T-helper 2 cell treated with Interferon-gamma antibody and Interleukin-4, amounts not matched to agents 5 μg/mL and 100 μg/mL, for 36 hours (primary cell): ENCODE results near the gene TMED4.
"Not testable (repeated sequence)": the region's sequence is repeated elsewhere in the genome, so short reads cannot be mapped to it uniquely, and the experiment has no call there.

Experiments
- DNase-seq: peaks from one replicate; pipeline ENCODE4 v3.0.0; 2021; ENCODE audit warnings: low spot score
- H3K27ac Mint-ChIP-seq: one replicate; pipeline ENCODE4 v1.8.0; 2021; ENCODE audit warnings: mild to moderate bottlenecking, mixed read lengths
- H3K27me3 Mint-ChIP-seq: one replicate; pipeline ENCODE4 v1.8.0; 2021; ENCODE audit warnings: low read depth, mixed read lengths
- H3K36me3 Mint-ChIP-seq: one replicate; pipeline ENCODE4 v1.8.0; 2021; ENCODE audit warnings: low read depth, mixed read lengths
- H3K4me1 Mint-ChIP-seq: one replicate; pipeline ENCODE4 v1.8.0; 2021; ENCODE audit warnings: low read depth, mixed read lengths
- H3K4me3 Mint-ChIP-seq: one replicate; pipeline ENCODE4 v1.8.0; 2022; ENCODE audit warnings: mild to moderate bottlenecking, moderate library complexity, mixed read lengths
- H3K9me3 Mint-ChIP-seq: one replicate; pipeline ENCODE4 v1.8.0; 2021; ENCODE audit warnings: mixed read lengths

Gene TMED4

DNA sequence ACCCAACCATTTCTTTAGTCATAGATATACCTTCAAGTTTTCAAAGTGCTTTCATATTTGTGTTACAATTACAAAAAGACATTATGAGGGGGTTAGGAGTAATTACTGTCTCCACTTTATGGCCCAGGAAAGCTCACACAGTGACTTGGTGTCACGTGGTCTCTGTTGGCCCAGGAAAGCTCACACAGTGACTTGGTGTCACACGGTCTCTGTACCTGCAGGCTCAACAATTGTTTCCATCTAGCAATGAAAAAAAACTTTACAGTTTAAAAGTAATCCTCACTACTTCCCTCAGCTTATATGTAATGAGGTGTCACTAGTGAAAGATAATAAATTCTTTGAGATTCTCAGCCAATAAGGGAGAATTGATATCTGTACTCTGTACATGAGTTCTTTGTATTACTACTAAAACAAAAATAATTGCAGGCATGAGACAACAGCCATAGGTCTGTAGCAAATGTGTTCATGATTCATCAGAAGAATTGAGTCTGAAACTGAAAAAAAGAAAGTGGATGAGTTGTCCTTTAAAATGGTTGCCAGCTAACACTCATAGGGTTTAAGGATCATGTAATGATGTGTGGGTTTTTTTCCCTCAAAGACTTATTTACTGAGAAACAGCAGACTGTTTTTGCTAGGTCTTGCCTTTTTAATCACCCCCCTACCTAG lies 35.3 kb upstream of the TMED4 start:
- H3K27ac Mint-ChIP-seq: peak overlapping the region; percentile 56
- H3K4me3 Mint-ChIP-seq: peak overlapping the region; percentile 1

DNA sequence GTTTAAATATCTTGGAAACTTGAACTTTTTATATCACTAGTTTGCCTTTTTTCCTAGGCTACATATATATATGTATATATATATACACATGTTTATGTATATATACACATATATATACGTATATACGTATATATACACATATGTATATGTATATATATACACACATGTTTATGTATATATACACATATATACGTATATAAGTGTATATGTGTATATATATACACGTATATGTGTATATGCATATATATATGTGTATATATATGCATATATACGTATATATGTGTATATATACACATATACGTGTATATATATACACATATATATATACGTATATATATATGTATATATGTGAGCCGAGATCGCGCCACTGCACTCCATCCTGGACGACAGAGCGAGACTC lies 34.5 kb upstream of the TMED4 start:
- H3K4me1 Mint-ChIP-seq: peaks cover 54% of the 10 kb centered on the region
- H3K4me3 Mint-ChIP-seq: no peak overlapping the region
- H3K9me3 Mint-ChIP-seq: no peaks in the 10 kb centered on the region
- H3K27ac Mint-ChIP-seq: no peak overlapping the region
- no peaks in the 10 kb centered on the region for H3K27me3 Mint-ChIP-seq
- no peak for DNase-seq
- peaks cover 28% of the 10 kb centered on the region for H3K36me3 Mint-ChIP-seq

More for the DNA sequence above, 35.3 kb upstream of the TMED4 start:
- no peak for DNase-seq
- Mint-ChIP-seq H3K36me3 (peaks cover 28% of the 10 kb centered on the region), H3K27me3 (no peaks in the 10 kb centered on the region), H3K4me1 (peaks cover 56% of the 10 kb centered on the region), H3K9me3 (no peaks in the 10 kb centered on the region)

DNA sequence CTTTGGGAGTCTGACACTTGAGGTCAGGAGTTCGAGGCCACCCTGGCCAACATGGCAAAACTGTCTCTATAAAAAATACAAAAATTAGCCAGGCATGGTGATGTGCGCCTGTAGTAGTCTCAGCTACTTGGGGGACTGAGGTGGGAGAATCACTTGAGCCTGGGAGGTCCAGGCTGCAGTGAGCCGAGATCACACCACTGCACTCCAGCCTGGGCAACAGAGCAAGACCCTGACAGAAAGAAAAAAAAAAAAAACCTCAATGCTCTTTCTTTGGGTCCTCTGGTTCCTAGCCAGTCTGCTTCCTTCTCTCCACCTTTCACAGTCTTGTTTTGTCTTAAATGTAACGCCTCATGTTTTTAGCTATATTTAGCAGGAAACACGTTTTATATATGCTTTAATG lies 33.8 kb upstream of the TMED4 start:
- Mint-ChIP-seq H3K4me3 (no peak overlapping the region), H3K9me3 (no peaks in the 10 kb centered on the region), H3K36me3 (peaks cover 25% of the 10 kb centered on the region), H3K27me3 (no peaks in the 10 kb centered on the region), H3K4me1 (peaks cover 49% of the 10 kb centered on the region), H3K27ac (peak overlapping the region; percentile 73)
- DNase-seq: no peak

DNA sequence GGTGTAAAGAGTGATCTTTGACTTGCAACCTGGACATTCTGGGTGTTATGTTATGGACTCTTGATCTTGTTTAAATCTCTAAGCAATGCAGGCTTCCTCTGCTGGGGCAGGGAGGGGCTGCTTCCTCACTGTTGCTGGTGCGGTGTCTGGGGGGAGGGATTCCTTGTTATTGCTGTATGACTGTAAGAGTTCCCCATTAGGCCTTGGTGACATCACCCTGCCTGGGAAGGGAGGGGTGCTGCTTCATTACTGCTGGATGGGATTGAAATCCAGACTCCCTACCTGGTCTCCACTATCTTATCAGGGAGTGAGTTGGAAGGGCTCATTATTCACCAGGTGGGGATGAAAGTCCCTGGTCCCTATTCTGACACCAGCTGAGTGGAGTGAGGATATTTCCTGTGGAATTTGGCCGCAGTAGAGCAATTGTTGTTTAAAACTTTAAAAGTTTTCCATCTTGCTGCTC lies 33.1 kb upstream of the TMED4 start:
- Mint-ChIP-seq H3K4me3 (peak overlapping the region; percentile 33), H3K9me3 (no peaks in the 10 kb centered on the region), H3K36me3 (peaks cover 22% of the 10 kb centered on the region), H3K4me1 (peaks cover 47% of the 10 kb centered on the region), H3K27me3 (no peaks in the 10 kb centered on the region), H3K27ac (peak overlapping the region; percentile 49)
- DNase-seq: no peak

DNA sequence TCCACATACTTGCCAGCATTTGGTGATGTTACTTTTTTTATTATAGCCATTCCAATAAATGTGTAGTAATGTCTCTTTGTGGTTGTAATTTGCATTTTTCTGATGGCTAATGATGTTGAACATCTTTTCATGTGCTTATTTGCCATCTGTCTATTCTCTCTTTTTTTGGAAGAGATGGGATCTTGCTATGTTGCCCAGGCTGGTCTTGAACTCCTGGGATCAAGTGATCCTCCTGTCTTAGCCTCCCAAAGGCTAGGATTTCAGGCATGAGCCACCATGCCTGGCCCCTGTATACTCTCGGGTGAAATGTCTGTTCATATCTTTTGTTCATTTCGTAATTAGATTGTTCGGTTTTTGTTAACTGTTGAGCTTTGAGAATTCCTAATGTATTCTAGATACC lies 27.8 kb upstream of the TMED4 start:
- H3K27ac Mint-ChIP-seq: no peak overlapping the region

DNA sequence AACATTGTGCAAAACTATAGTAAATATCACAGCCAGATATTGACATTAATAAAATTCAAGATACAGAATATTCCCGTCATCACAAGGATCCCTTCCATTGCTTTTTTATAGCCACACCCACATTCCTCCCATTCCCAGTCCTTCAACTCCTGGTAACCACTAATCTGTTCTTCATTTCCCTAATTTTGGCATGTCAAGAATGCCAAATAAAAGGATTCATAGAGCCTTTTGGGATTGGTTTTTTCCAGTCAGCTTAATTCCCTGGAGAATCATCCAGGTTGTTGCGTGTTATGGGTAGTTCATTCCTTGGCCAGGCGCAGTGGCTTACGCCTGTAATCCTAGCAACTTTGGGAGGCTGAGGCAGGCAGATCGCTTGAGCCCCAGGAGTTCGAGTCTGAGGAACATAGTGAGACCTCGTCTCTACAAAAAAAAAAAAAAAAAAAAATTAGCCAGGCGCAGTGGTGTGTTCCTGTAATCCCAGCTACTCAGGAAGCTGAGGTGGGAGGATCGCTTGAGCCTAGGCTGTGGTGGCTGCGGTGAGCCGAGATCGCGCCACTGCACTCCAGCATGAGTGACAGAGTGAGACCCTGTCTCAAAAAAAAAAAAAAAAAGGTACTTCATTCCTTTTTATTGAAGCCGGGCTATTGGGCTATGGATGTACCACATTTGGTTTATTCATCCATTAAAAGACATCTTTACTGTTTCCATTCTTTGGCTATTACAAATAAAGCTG lies 27.1 kb upstream of the TMED4 start:
- Mint-ChIP-seq H3K27ac (no peak overlapping the region), H3K36me3 (peaks cover 12% of the 10 kb centered on the region), H3K9me3 (no peaks in the 10 kb centered on the region), H3K4me3 (peak overlapping the region; percentile 27), H3K27me3 (no peaks in the 10 kb centered on the region), H3K4me1 (peaks cover 35% of the 10 kb centered on the region)
- no peak for DNase-seq

More for the DNA sequence above, 27.8 kb upstream of the TMED4 start:
- no peaks in the 10 kb centered on the region for H3K9me3 Mint-ChIP-seq
- H3K4me3 Mint-ChIP-seq: no peak overlapping the region
- peaks cover 16% of the 10 kb centered on the region for H3K36me3 Mint-ChIP-seq
- peaks cover 40% of the 10 kb centered on the region for H3K4me1 Mint-ChIP-seq
- no peaks in the 10 kb centered on the region for H3K27me3 Mint-ChIP-seq
- DNase-seq: no peak

DNA sequence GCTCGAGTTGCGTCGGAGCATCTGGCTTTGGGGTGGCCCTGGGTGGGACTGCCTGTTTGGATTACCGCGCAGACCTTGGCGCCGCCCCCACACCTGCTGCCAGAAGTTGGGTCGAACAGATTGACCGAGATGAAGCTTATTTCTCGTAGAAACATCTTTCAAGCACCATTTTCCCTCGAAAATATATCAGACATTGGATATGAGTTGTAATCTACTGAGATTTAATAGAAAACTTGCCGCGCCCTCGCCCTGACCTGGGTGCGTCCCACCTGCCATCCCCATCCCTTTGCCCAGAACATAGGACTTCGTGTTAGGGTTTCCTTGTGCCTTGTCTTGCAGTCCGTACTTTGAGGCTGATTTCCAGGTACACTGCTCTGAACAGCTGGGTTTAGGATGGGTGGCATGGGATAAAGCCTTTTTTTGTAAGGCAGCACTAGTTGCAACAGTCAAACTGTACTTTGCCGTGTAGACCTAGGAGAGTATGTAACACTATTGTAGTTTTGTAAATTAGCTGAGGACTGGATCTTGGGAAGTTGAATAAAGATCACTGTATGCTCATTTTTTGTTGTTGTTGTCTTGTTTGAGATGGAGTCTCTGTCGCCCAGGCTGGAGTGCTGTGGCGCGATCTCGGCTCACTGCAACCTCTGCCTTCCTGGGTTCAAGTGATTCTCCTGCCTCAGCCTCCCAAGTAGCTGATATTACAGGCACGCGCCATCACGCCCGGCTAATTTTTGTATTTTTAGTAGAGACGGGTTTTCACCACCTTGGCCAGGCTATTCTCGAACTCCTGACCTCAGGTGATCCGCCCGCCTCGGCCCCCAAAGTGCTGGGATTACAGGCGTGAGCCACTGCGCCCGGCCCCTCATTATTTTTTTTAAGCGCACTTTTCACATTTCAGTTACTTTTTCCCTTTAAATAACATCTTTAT lies 25.4 kb upstream of the TMED4 start:
- H3K36me3 Mint-ChIP-seq: peaks cover 12% of the 10 kb centered on the region
- no peak for DNase-seq
- peaks cover 35% of the 10 kb centered on the region for H3K4me1 Mint-ChIP-seq
- no peaks in the 10 kb centered on the region for H3K9me3 Mint-ChIP-seq
- H3K27ac Mint-ChIP-seq: peak overlapping the region; percentile 100
- peak overlapping the region; percentile 98 for H3K4me3 Mint-ChIP-seq
- peaks cover 3% of the 10 kb centered on the region for H3K27me3 Mint-ChIP-seq

DNA sequence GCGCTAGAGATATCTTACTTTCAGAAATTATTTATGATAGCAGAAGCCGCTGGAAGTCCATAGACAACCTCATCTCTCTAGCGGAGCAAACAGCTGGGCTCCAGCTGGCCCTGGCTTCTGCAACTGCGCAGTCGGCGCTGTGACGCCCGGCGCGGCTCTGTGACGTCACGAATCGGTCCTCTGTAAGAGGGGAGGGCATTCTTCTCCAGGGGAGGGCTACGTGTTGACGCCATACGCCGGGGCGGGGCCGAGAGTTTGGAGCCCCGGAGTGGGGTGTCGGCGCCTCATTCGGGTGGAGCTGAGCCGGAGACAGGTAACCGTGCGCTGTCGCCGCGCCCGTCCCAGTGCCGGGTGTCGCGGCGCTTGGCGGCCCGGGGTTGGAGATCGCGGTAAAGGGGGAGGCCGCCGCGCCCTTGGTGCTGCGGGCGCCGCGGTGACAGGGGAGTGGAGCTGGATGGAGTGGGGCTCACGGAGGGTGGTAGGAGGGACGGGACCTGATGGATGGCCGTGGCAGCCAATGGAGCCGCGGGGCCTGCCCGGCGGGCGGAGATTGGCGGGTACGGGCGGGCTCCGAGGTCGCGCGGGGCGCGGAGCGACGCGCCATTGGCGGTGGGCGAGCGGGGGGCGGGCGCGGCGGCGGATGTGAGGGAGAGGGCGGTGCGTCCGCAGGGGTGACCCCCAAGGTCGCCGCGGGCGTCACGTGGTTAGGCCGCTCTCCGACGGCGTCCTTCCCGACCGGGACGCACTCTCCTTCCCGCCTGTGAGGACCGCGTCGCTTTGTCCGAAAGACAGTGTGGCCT lies 24.5 kb upstream of the TMED4 start, which contains the start of gene OGDH:
Gene OGDH (plus strand): TSS at position 287 of the 800 bp plus-strand sequence. CDS start 17,717 bp downstream, outside the sequence.
- H3K27ac Mint-ChIP-seq: peak within 1 kb of the TSS; percentile 100
- H3K27me3 Mint-ChIP-seq: peaks cover 3% of the 10 kb centered on the region
- H3K4me1 Mint-ChIP-seq: peaks cover 31% of the 10 kb centered on the region
- peaks cover 12% of the 10 kb centered on the region for H3K36me3 Mint-ChIP-seq
- no peaks in the 10 kb centered on the region for H3K9me3 Mint-ChIP-seq
- peak; percentile 98 for DNase-seq
- peak within 1 kb of the TSS; percentile 98 for H3K4me3 Mint-ChIP-seq

DNA sequence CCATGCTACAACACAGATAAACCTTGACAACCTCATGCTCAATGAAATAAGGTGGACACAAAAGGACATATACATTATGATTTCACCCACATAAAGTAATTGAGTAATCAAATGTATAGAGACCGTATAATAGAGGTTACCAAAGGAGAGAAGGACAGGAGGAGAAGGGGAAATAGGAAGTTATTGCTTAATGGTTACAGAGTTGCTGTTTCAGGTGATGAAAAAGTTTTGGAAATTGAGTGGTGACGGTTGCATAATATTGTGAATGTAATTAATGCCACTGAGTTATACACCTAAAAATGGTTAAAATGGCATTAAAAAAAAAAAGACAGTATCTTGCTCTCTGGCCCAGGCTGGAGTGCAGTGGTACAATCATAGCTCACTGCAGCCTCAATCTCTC lies 22.9 kb upstream of the TMED4 start:
- Mint-ChIP-seq H3K36me3 (peaks cover 12% of the 10 kb centered on the region), H3K4me3 (peak overlapping the region; percentile 63), H3K27me3 (peaks cover 15% of the 10 kb centered on the region), H3K9me3 (no peaks in the 10 kb centered on the region), H3K4me1 (peaks cover 28% of the 10 kb centered on the region), H3K27ac (no peak overlapping the region)
- DNase-seq: no peak

DNA sequence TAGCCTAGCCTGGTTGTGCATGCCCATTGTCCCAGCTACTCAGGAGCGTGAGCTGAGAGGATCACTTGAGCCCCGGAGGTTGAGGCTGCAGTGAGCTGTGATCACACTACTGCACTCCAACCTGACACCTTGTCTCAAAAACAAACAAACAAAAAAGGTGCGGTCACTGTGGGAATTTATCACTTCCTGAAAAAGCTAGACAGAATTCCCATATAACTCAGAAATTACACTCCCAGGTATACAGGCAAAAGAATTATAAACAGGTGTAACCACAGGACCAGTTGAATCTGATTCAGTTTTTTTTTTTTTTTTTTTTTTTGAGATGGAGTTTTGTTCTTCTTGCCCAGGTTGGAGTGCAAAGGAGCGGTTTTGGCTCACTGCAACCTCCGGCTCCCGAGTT lies 21.2 kb upstream of the TMED4 start:
- H3K9me3 Mint-ChIP-seq: no peaks in the 10 kb centered on the region
- no peak for DNase-seq
- no peak overlapping the region for H3K27ac Mint-ChIP-seq
- peaks cover 19% of the 10 kb centered on the region for H3K4me1 Mint-ChIP-seq
- H3K27me3 Mint-ChIP-seq: peaks cover 21% of the 10 kb centered on the region
- H3K36me3 Mint-ChIP-seq: peaks cover 12% of the 10 kb centered on the region
- H3K4me3 Mint-ChIP-seq: no peak overlapping the region

DNA sequence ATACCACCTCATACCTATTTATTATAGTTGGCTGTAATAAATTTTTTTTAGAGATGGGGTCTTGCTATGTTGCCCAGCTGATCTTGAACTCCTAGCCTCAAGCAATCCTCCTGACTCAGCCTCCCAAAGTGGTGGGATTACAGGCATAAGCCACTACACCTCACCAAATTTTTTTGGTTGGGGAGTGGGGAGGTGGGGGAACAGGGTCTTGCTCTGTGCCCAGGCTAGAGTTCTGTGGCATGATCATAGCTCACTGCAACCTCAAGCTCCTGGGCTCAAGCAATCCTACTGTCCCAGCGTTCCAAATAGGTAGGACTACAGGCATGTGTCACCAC lies 20.5 kb upstream of the TMED4 start:
- DNase-seq: no peak
- Mint-ChIP-seq H3K27ac (no peak overlapping the region), H3K36me3 (peaks cover 10% of the 10 kb centered on the region), H3K4me3 (no peak overlapping the region), H3K27me3 (peaks cover 21% of the 10 kb centered on the region), H3K4me1 (peaks cover 15% of the 10 kb centered on the region), H3K9me3 (no peaks in the 10 kb centered on the region)

DNA sequence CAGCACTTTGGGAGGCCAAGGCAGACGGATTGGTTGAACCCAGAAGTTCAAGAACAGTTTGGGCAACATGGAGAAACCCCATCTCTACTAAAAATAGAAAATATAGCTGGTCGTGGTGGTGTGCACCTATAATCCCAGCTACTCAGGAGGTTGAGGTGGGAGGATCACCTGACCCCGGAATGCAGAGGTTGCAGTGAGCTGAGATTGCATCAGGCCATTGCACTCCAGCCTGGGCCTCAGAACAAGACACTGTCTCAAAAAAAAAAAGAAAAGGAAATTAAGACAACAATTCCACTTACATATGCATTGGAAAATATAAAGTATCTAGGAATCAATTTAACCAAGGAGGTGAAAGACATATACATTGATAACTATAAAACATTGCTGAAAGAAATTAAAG lies 17.2 kb upstream of the TMED4 start:
- no peak overlapping the region for H3K27ac Mint-ChIP-seq
- H3K4me1 Mint-ChIP-seq: peaks cover 2% of the 10 kb centered on the region
- peaks cover 23% of the 10 kb centered on the region for H3K27me3 Mint-ChIP-seq
- H3K36me3 Mint-ChIP-seq: no peaks in the 10 kb centered on the region
- H3K4me3 Mint-ChIP-seq: no peak overlapping the region
- no peak for DNase-seq
- H3K9me3 Mint-ChIP-seq: no peaks in the 10 kb centered on the region

DNA sequence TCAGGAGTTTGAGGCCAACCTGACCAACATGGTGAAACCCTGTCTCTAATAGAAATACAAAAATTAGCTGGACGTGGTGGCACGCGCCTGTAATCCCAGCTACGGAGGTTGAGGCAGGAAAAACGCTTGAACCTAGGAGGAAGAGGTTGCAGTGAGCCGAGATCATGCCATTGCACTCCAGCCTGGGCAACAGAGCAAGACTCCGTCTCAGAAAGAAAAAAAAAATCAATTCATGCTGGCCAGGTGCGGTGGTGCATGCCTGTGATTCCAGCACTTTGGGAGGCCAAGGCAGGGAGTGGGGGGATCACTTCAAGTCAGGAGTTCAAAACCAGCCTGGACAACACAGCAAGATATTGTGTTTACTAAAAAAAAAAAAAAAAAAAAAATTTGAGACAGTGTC lies 15.2 kb upstream of the TMED4 start:
- H3K36me3 Mint-ChIP-seq, DNase-seq, H3K4me1 Mint-ChIP-seq, H3K27ac Mint-ChIP-seq, H3K4me3 Mint-ChIP-seq, H3K9me3 Mint-ChIP-seq: not testable (repeated sequence)
- H3K27me3 Mint-ChIP-seq: peaks cover 24% of the 10 kb centered on the region
